Smooth muscle cell (in vitro differentiated cells): ENCODE results near the gene CPLANE2. TPM values are rescaled to one million over a fixed set of nuclear protein-coding genes. Genes with fewer than 3 reads are reported as not detected.
"Not testable (repeated sequence)": the region's sequence is repeated elsewhere in the genome, so short reads cannot be mapped to it uniquely, and the experiment has no call there.

Experiments
- DNase-seq: peaks from one replicate; lab custom pipeline; 2025; ENCODE audit not compliant: unreplicated experiment; lab: John Stamatoyannopoulos, UW
- H2AFZ ChIP-seq: fragments of 200-600 bp; sonication (generic); 2 replicates; pipeline ENCODE4 v1.6.0; 2016; ENCODE audit warnings: antibody characterized with exemption, low read depth, mild to moderate bottlenecking
- H3F3A ChIP-seq: fragments of 200-600 bp; sonication (generic); 2 replicates; pipeline ENCODE4 v1.6.0; 2017; ENCODE audit warnings: antibody characterized with exemption, low read depth
- H3K27ac ChIP-seq: fragments of 200-600 bp; sonication (generic); 2 replicates; pipeline ENCODE4 v1.5.1; 2016; ENCODE audit warnings: low read depth, mild to moderate bottlenecking
- H3K27me3 ChIP-seq: fragments of 200-600 bp; sonication (generic); 2 replicates; pipeline ENCODE4 v1.6.1; 2016; ENCODE audit warnings: low read depth, mild to moderate bottlenecking
- H3K36me3 ChIP-seq: fragments of 200-600 bp; sonication (generic); 2 replicates; pipeline ENCODE4 v1.5.1; 2016; ENCODE audit warnings: low read depth
- H3K4me1 ChIP-seq: fragments of 200-600 bp; sonication (generic); 2 replicates; pipeline ENCODE4 v1.5.1; 2016; ENCODE audit warnings: low read depth
- H3K4me2 ChIP-seq: fragments of 200-600 bp; sonication (generic); 2 replicates; pipeline ENCODE4 v1.6.0; 2016; ENCODE audit warnings: mild to moderate bottlenecking
- H3K4me3 ChIP-seq: fragments of 200-600 bp; sonication (generic); 2 replicates; pipeline ENCODE4 v1.5.1; 2016; ENCODE audit warnings: mild to moderate bottlenecking
- H3K79me2 ChIP-seq: fragments of 200-600 bp; sonication (generic); 2 replicates; pipeline ENCODE4 v1.6.0; 2016; ENCODE audit warnings: low read depth, mild to moderate bottlenecking
- H3K9ac ChIP-seq: fragments of 200-600 bp; sonication (generic); 2 replicates; pipeline ENCODE4 v1.6.0; 2016; ENCODE audit warnings: low read depth
- H3K9me3 ChIP-seq: fragments of 200-600 bp; sonication (generic); replicated peaks from 2 replicates; pipeline ENCODE4 v1.5.1; 2016; ENCODE audit warnings: low read depth
- H4K20me1 ChIP-seq: fragments of 200-600 bp; sonication (generic); 2 replicates; pipeline ENCODE4 v1.6.0; 2016; ENCODE audit warnings: low read depth
- CTCF ChIP-seq: fragments of 200-600 bp; sonication (generic); IDR thresholded peaks from 2 replicates; pipeline ENCODE4 v1.5.1; 2017; ENCODE audit warnings: borderline replicate concordance, mild to moderate bottlenecking, antibody characterized with exemption; ENCODE audit not compliant: insufficient read depth, poor library complexity, severe bottlenecking
- WGBS: methylation state at CpG from one replicate; pipeline ENCODE4 v1.1.7; 2016; ENCODE audit warnings: low lambda C conversion rate; 5-methylcytosine and 5-hydroxymethylcytosine counted together
- polyA plus RNA-seq: library from polyadenylated mRNA; unstranded; fragments of >200 nt; fragmentation: Nextera tagmentation; extraction: Ambion mirVana; gene quantifications from 2 replicates; pipeline ENCODE4 v1.2.1, GENCODE V29; 2016
- total RNA-seq: library from RNA; depleted of rRNA; stranded (reverse); fragments of >200 nt; gene quantifications from 2 replicates; pipeline ENCODE4 v1.2.3, GENCODE V29; 2014

CPLANE2 gene
- total and polyA plus RNA-seq, 2 experiments from 2014 or later, result 2.2 to 2.5 TPM

DNA sequence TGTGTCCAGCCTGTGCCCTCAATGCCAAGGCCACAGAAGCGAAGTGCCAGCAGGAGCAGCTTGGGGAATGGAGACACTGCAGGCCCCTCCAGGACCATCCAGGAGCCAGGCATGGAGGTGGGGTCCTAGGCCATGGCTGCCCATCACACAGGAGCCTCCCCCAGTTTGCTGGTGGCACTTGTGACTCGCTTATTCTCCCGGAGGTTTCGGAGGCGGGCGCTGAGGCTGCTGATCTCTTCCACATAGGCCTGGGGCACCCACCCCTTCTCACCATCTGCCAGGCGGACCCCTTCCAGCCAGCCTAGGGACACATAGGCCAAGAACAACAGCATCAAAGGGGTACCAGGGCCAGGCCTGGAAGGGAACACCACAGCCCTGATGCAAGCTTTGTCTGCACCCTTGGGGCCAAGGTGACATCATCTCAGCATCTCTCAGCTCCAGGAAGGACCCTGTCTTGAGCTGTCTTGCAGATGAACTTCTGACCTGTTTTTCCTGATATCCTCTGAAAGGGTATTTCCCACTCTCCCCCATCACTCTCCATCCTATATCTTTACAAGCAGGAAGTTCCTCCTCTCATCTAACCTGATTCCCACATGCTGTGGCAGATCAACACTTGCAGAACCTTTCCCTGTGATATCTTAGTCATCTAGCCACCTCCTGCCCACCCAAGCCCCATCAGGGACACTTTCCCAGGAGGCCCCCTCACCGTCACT, 38.4 kb downstream of the CPLANE2 start:
- Histone ChIP-seq H2AFZ (no peak overlapping the region), H3K27ac (no peak overlapping the region), H3K79me2 (no peaks in the 10 kb centered on the region), H3F3A (no peaks in the 10 kb centered on the region), H3K27me3 (no peaks in the 10 kb centered on the region), H3K4me3 (no peak overlapping the region), H3K36me3 (no peaks in the 10 kb centered on the region), H3K9ac (no peak overlapping the region), H3K4me2 (no peak overlapping the region), H4K20me1 (no peaks in the 10 kb centered on the region), H3K4me1 (no peaks in the 10 kb centered on the region), H3K9me3 (no peaks in the 10 kb centered on the region)
- no peak for TF ChIP-seq CTCF
- no peak for DNase-seq
- WGBS, result 90% methylated on average over 8 of the region's 8 CpGs

- no peaks in the 10 kb centered on the region for H3K27me3 ChIP-seq
- TF ChIP-seq CTCF, result no peak
- no peaks in the 10 kb centered on the region for H3K4me1 ChIP-seq
- no peaks in the 10 kb centered on the region for H3K9me3 ChIP-seq
- H3K9ac ChIP-seq, result no peak overlapping the region
- no peak overlapping the region for H3K4me2 ChIP-seq
- H3K79me2 ChIP-seq, result no peaks in the 10 kb centered on the region
- H3K4me3 ChIP-seq, result no peak overlapping the region
- no peaks in the 10 kb centered on the region for H3K36me3 ChIP-seq
- no peak overlapping the region for H3K27ac ChIP-seq
- H2AFZ ChIP-seq, result no peak overlapping the region
- DNase-seq, result no peak
- H4K20me1 ChIP-seq, result no peaks in the 10 kb centered on the region
- 96% methylated on average over 3 of the region's 3 CpGs for WGBS
- no peaks in the 10 kb centered on the region for H3F3A ChIP-seq
Measured at GRCh38 chr1:16196874-16197273, 40.1 kb downstream of the CPLANE2 start.

GRCh38 chr1:16196139-16196538, 40.8 kb downstream of the CPLANE2 start:
- H3K9me3 ChIP-seq, H3K27ac ChIP-seq, H2AFZ ChIP-seq, H3K4me3 ChIP-seq, H3K4me1 ChIP-seq, H3K9ac ChIP-seq, H3K4me2 ChIP-seq, H3K36me3 ChIP-seq, H3F3A ChIP-seq, H4K20me1 ChIP-seq, H3K27me3 ChIP-seq, DNase-seq, H3K79me2 ChIP-seq: not testable (repeated sequence)
- 98% methylated on average over 4 of the region's 4 CpGs for WGBS

DNA sequence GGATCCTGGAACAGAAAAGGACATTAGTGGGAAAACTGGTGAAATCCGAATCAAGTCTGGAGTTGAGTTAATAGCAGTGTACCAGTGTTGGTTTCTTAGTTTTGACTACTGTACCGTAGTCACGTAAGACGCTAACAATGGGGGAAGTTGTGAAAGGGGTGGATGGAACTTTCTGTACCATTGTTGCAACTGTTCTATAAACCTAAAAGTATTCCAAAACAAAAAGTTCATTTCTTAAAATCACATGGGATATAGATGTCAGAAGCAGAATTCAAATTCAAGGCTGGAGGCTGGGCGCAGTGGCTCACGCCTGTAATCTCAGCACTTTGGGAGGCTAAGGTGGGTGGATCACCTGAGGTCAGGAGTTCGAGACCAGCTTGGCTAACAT, 41.5 kb downstream of the CPLANE2 start:
- Histone ChIP-seq H3K4me3 (no peak overlapping the region), H3K9ac (no peak overlapping the region), H3K9me3 (no peaks in the 10 kb centered on the region), H4K20me1 (no peaks in the 10 kb centered on the region), H2AFZ (no peak overlapping the region), H3K4me1 (no peaks in the 10 kb centered on the region), H3K4me2 (no peak overlapping the region), H3K27ac (no peak overlapping the region), H3K36me3 (no peaks in the 10 kb centered on the region), H3K27me3 (no peaks in the 10 kb centered on the region), H3K79me2 (no peaks in the 10 kb centered on the region), H3F3A (no peaks in the 10 kb centered on the region)
- TF ChIP-seq CTCF, result no peak
- no peak for DNase-seq
- 97% methylated on average over 7 of the region's 7 CpGs for WGBS
